Breast epithelium (tissue), 4 donors: Measurements from ENCODE around the gene APBB1. TPM values are rescaled to one million over a fixed set of nuclear protein-coding genes. Genes with fewer than 3 reads are reported as not detected.

Experiments used
- DNase-seq, 2 donors: peaks; one replicate each; pipeline ENCODE4 v3.0.0-alpha.2; 2019; ENCODE audit warnings: low spot score in 2 of 2
- H3K27ac ChIP-seq, 2 donors: fragments of 200-600 bp; sonication (generic) in 1 of 2; one replicate each; pipeline ENCODE4 v1.5.1; 2016 to 2019; ENCODE audit warnings: mild to moderate bottlenecking in 1 of 2
- H3K27me3 ChIP-seq, 2 donors: fragments of 200-600 bp; sonication (generic) in 1 of 2; one replicate each; pipeline versions ENCODE4 v1.5.1 to v1.6.0; 2017 to 2019; ENCODE audit warnings: control low read depth in 1 of 2, mild to moderate bottlenecking in 1 of 2
- H3K36me3 ChIP-seq: fragments of 200-600 bp; one replicate; pipeline ENCODE4 v1.5.1; 2019
- H3K4me1 ChIP-seq, 2 donors: fragments of 200-600 bp; sonication (generic); one replicate each; pipeline ENCODE4 v1.5.1; 2016 to 2019; ENCODE audit warnings: control low read depth in 1 of 2
- H3K4me3 ChIP-seq, 3 donors: fragments of 200-600 bp; sonication (generic); 1 replicate in 2 of 3; 2 replicates in 1 of 3; pipeline ENCODE4 v1.5.1; 2016 to 2019; ENCODE audit warnings: mild to moderate bottlenecking in 3 of 3, moderate library complexity in 2 of 3
- H3K9me3 ChIP-seq, 2 donors: fragments of 200-600 bp; sonication (generic) in 1 of 2; one replicate each; pipeline ENCODE4 v1.5.1; 2016 to 2019; ENCODE audit warnings: control low read depth in 1 of 2
- POLR2A ChIP-seq: fragments of 450-650 bp; IDR thresholded peaks from one replicate; pipeline ENCODE4 v1.6.1; 2016; ENCODE audit warnings: antibody characterized with exemption, mild to moderate bottlenecking, moderate library complexity
- POLR2AphosphoS5 ChIP-seq, 3 donors: sonication (generic); formaldehyde crosslinking; IDR thresholded peaks; one replicate each; pipeline ENCODE4 v1.6.1; 2017; ENCODE audit warnings: antibody characterized with exemption in 3 of 3
- intact Hi-C: fragments of 100-400 bp; cut with DNase I; formaldehyde crosslinking; loops from one replicate; pipeline ENCODE4 v1.15.1; 2023; ENCODE audit warnings: low total_unique reads
- total RNA-seq, 3 donors: library from RNA; depleted of rRNA; stranded (reverse); fragments of >200 nt; gene quantifications; one replicate each; pipeline ENCODE4 v1.1.0, GENCODE V29; 2016
- TF ChIP-seq, protein P1 (sequence below), 3 donors: fragments of 450-650 bp; IDR thresholded peaks; one replicate each; pipeline ENCODE4 v1.5.1; 2016 to 2017; ENCODE audit warnings: antibody characterized with exemption in 3 of 3, mild to moderate bottlenecking in 3 of 3, moderate library complexity in 3 of 3

The APBB1 gene
- total RNA-seq, 3 donors from 2014 or later, result 25.6 to 40.0 (median 36.3) TPM

DNA sequence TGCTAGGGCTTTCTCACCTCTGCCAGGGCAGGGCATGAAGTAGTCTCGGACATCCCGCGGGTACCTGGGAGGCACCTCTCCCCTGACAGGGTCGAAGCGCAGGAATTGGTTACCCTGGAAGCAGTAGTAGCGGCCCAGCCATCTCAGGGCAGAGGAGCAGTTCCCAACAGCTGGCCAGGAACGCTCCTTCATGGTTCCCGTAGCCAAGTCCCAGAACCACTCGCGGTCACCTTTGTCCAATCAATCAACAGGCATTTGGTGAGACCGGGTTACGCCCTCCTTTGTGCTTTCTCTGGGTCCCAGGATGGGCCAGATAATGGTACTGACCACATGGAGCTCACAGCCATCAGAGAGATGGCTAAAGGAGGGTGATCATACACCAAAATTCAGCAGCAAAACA lies 18.5 kb upstream of the APBB1 start:
- no peaks in the 10 kb centered on the region for H3K9me3 ChIP-seq
- TF ChIP-seq, protein P1, sequence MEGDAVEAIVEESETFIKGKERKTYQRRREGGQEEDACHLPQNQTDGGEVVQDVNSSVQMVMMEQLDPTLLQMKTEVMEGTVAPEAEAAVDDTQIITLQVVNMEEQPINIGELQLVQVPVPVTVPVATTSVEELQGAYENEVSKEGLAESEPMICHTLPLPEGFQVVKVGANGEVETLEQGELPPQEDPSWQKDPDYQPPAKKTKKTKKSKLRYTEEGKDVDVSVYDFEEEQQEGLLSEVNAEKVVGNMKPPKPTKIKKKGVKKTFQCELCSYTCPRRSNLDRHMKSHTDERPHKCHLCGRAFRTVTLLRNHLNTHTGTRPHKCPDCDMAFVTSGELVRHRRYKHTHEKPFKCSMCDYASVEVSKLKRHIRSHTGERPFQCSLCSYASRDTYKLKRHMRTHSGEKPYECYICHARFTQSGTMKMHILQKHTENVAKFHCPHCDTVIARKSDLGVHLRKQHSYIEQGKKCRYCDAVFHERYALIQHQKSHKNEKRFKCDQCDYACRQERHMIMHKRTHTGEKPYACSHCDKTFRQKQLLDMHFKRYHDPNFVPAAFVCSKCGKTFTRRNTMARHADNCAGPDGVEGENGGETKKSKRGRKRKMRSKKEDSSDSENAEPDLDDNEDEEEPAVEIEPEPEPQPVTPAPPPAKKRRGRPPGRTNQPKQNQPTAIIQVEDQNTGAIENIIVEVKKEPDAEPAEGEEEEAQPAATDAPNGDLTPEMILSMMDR (IDR thresholded peaks at IDR 0.05), result no peak
- TF ChIP-seq POLR2A, result no peak
- no peak for TF ChIP-seq POLR2AphosphoS5 (IDR thresholded peaks at IDR 0.05)
- no peak overlapping the region for H3K4me3 ChIP-seq
- intact Hi-C loops, result loop anchor here (10.0 kb wide), 1 partner anchor 53 kb away; no protein-coding TSS in a partner anchor
- no peak for DNase-seq
- H3K27me3 ChIP-seq, result no peaks in the 10 kb centered on the region
- no peaks in the 10 kb centered on the region for H3K36me3 ChIP-seq
- no peak overlapping the region for H3K27ac ChIP-seq
- no peaks in the 10 kb centered on the region for H3K4me1 ChIP-seq

DNA sequence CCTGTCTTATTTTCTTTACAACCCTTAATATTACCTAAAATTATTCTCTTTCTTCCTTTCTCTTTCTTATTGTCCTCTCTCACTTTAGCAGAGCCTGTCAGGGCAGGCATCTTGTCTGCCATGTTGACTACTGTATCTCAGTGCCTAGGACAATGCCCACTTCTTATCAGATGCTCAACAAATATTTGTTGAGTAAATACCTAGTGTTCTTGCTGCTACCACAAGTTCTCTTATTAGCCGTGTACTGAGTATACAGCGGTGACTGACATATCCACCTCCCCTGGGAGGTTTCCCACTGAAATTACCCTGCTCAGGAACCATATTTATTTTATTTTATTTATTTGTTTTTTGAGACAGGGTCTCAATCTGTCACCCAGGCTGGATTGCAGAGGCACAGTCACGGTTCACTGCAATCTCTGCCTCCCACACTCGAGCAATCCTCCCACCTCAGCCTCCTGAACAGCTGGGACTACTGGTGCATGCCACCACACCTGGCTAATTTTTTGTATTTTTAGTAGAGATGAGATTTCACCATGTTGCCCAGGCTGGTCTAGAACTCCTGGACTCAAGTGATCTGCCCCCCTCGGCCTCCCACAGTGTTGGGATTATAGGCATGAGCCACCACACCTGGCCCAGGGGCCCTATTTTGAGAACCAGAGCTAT lies 15.2 kb upstream of the APBB1 start:
- Histone ChIP-seq H3K27ac (no peak overlapping the region), H3K9me3 (no peaks in the 10 kb centered on the region), H3K4me3 (no peak overlapping the region), H3K27me3 (no peaks in the 10 kb centered on the region), H3K4me1 (no peaks in the 10 kb centered on the region), H3K36me3 (no peaks in the 10 kb centered on the region)
- no peak for DNase-seq
- intact Hi-C loops, result loop anchor here (10.0 kb wide), 1 partner anchor 49 kb away; no protein-coding TSS in a partner anchor
- TF ChIP-seq POLR2AphosphoS5 (IDR thresholded peaks at IDR 0.05), result no peak
- TF ChIP-seq, protein P1 (IDR thresholded peaks at IDR 0.05), result no peak
- TF ChIP-seq POLR2A, result no peak

DNA sequence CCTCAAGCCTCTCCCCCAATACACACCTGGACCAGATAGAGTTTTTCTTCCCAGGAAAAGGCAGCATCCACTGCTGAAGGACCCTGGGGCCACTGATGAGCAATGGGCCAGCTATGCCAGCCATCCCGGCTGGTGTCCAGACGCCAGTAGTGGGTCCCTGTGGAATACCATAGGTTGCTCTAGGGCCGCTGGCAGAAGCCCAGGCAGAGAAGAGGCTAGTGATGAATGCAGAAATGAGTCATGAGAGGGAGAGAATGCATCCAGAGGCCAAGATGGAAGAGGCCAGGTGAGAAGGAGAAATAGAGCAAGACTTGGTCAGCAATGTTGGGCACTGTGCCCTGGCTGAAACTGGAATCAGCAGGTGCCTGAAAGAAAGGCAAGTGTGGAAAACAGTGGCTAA lies 13.0 kb upstream of the APBB1 start:
- DNase-seq, result peak in 1 of 2 donors; percentile 67
- H3K27ac ChIP-seq, result no peak overlapping the region
- H3K27me3 ChIP-seq, result no peaks in the 10 kb centered on the region
- H3K36me3 ChIP-seq, result no peaks in the 10 kb centered on the region
- no peaks in the 10 kb centered on the region for H3K4me1 ChIP-seq
- no peak overlapping the region for H3K4me3 ChIP-seq
- intact Hi-C loops, result loop anchor here (10.0 kb wide), 1 partner anchor 47 kb away; no protein-coding TSS in a partner anchor
- H3K9me3 ChIP-seq, result no peaks in the 10 kb centered on the region
- TF ChIP-seq POLR2AphosphoS5 (IDR thresholded peaks at IDR 0.05), result no peak
- TF ChIP-seq, protein P1 (IDR thresholded peaks at IDR 0.05), result no peak
- no peak for TF ChIP-seq POLR2A

DNA sequence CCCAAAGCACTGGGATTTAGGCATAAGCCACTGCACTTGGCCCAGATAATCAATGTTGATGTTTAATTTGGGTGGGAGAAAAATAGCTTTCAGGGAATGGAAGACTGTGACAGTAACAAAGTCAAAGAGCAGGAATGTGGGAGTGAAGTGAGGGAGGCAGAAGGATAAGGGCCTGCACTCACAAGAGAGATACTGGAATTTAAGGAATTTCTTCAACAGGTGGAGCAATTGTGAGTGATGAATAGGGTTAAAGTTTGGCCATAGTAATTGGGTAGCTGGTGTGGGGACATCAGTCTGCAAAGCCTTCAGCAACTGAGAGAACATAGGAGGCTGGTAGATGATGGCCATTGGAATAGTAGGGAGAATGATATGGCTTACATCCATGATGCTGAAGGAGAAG lies 8.6 kb upstream of the APBB1 start:
- no peak overlapping the region for H3K27ac ChIP-seq
- intact Hi-C loops, result no loop called here
- no peaks in the 10 kb centered on the region for H3K4me1 ChIP-seq
- H3K36me3 ChIP-seq, result no peaks in the 10 kb centered on the region
- DNase-seq, result no peak
- H3K4me3 ChIP-seq, result no peak overlapping the region
- H3K9me3 ChIP-seq, result no peaks in the 10 kb centered on the region
- TF ChIP-seq, protein P1 (IDR thresholded peaks at IDR 0.05), result no peak
- no peaks in the 10 kb centered on the region for H3K27me3 ChIP-seq

DNA sequence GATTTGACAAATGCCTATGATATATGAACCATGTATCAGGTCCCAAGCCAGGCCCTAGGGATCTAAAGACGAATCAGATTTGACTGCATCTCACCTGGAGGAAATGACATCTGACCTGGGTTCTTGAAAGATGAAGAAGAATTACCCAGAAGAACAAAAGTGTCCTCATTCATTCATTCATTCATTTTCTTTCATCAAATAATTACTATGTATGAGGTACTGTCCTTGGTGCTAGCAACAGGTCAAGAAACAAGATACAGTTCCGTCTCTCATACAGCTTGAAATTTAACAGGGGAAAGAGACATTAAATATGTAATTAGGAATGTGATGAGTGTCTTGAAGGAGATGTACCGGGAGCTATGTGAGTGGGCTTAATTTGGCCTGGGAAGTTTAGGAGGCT lies 1.8 kb upstream of the APBB1 start:
- H3K27me3 ChIP-seq, result no peaks in the 10 kb centered on the region
- H3K27ac ChIP-seq, result no peak overlapping the region
- TF ChIP-seq POLR2A (no peak), POLR2AphosphoS5 (IDR thresholded peaks at IDR 0.05) (no peak)
- TF ChIP-seq, protein P1 (IDR thresholded peaks at IDR 0.05), result no peak
- no peaks in the 10 kb centered on the region for H3K36me3 ChIP-seq
- no peaks in the 10 kb centered on the region for H3K9me3 ChIP-seq
- H3K4me1 ChIP-seq, result peaks cover 5% of the 10 kb centered on the region in 2 donors
- intact Hi-C loops, result no loop called here
- H3K4me3 ChIP-seq, result no peak overlapping the region
- DNase-seq, result no peak
